Measurements from ENCODE around the gene GPR68.

- no peak for TF ChIP-seq CTCF (IDR thresholded peaks at IDR 0.05 in 8 of 11, conservative IDR thresholded peaks at IDR 0.05 in 3 of 11)
- no peak for TF ChIP-seq POLR2A (IDR thresholded peaks at IDR 0.05)
Observed at GRCh38 chr14:91279354-91279753, 34.9 kb upstream of the GPR68 start.
